HG03139 (cell line): ENCODE measurements around the gene CDADC1.
"Not testable (repeated sequence)": the region's sequence is repeated elsewhere in the genome, so short reads cannot be mapped to it uniquely, and the experiment has no call there.

ENCODE experiments used
- ATAC-seq: cut with Tn5 transposase; IDR thresholded peaks from one replicate; pipeline ENCODE4 v1.9.1; 2021; ENCODE audit not compliant: unreplicated experiment

The CDADC1 gene

DNA sequence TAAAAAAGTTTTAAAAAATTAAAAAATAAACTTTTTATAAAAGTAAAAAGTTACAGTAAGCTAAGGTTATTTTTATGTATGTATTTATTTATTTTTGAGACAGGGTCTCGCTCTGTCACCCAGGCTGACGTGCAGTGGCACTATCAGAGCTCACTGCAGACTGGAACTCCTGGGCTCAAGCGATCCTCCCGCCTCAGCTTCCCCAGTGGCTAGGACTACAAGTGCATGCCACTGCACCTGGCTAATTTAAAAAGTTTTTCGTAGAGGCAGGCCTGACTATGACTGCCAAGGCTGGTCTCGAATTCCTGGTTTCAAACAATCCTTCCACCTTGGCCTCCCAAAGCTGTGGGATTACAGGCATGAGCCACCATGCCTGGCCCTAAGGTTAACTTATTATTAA is 64.1 kb downstream of the CDADC1 start:
- no peak for ATAC-seq

DNA sequence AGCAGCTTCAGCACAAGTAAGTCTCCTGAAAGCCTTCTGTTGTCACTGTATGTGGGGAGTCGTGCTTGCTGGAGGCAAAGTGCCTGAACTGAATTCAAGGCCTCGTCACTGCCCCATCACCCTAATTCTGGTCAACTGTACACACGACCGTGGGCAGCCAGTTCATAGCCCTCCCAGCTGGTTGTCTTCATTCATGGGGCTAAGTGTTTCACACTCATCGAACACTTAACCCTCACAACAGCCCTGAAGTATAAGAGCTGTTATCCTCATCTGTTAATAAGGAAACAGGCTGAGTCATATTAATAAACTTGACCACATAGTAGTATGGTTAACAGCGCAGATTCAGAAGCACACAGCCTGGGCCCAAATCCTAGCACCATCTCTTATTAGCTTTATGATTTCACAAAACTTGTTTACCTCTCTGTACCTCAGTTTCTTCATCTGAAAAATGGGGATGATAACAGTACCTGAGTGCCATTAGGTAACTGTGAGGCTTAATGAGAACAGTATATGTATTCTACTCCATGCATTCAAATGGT is 66.7 kb downstream of the CDADC1 start:
- ATAC-seq: no peak

DNA sequence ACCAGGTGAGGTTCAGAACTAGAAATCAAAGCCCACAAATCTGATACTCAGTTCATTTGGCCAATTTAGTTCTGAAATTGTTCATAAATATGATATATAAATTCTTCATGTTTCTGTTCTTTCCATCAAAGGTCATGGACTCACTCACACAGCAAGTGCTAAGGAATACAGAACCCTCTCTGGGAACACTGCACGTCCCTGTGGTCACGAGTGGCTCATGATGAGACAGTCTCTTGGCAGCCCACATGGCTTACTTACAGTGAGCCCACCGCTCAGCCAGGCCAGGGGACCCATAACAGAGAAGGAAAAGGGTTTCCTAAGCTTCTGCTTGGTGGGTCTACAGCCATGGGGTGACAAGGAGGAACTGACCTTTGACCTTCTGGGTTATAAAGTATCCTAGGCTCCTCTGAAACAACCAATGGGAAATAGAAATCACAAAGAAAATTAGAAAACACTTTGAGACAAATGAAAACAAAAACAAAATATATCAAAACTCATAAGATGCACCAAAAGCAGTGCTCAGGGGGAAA is 67.4 kb downstream of the CDADC1 start:
- ATAC-seq: no peak

DNA sequence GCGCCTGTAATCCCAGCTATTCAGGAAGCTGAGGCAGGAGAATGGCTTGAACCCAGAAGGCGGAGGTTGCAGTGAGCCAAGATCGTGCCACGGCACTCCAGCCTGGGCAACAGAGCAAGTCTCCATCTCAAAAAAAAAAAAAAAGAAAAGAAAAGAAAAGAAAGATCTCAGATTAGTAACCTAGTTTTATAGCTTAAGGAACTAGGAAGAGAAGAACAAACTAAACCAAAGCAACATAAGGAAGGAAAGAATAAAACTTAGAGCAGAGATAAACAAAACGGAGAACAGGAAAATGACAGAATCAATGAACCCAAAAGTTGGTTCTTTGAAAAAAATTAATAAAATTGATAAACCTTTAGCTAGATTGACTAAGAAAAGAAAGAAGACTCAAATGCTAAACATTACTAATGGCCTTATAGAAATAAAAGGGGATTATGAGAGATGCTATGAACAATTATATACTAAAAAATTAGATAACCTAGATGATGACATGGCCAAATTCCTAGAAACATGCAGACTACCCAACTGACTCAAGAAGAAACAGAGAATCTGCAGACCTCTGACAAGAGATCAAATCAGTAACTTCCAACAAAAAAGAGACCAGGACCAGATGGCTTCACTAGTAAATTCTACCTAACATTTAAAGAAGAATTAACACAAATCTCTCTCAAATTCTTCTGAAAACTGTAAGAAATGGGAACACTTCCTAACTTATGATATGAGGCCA is 68.2 kb downstream of the CDADC1 start:
- no peak for ATAC-seq

DNA sequence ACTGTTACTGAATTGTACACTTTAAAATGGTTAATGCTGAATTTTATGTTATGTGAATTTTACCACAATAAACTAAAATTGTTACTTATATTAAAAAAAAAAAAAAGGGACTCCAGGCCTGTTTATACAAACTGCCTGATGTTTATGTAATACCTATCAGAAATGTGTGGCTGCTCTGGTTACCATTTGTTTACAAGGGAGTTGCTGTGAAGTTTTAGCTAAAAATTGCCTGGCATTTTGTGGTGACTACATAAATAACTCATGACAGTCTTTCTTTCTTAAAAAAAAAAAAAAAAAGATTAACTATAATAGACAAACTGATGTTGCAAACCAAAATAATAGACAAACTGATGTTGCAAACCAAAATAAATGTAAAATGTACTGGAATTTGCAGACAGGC is 71.8 kb downstream of the CDADC1 start:
- no peak for ATAC-seq

DNA sequence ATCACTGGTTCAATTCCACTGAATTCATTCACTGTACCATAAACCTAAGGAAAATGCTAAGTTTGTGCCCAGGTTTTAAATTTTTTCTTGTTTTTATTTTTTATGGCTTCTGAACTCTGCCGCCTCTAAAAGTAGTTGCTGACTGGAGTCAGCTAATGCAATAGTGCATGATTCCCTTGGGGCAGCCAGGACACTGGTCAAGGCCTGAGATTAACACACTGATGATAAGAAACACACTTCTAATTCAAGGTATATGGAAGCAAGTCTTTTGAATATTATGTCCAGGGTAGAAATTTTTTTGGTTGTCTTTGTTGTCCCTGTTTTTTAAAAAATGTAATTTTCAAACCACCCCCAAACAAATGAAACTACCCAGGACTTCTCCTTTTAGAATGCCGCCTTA is 72.2 kb downstream of the CDADC1 start:
- no peak for ATAC-seq

DNA sequence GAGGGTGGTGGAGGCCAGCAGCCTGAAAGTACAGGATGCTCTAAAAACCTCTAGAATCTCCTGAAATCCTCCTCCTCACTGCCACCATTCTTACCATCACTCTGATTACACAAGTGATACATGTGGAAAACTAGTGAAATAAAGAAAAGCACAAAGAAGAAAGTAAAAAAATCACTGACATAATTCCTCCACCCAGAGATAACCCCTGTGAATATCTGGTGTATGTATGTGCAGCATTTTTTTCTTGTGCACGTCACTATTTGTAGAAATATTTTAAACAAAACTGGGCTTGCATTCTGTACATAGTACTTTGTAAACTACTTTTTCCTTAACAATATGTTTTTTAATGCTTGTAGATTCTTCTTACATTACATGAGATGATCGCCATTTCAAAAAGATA is 73.2 kb downstream of the CDADC1 start:
- no peak for ATAC-seq

DNA sequence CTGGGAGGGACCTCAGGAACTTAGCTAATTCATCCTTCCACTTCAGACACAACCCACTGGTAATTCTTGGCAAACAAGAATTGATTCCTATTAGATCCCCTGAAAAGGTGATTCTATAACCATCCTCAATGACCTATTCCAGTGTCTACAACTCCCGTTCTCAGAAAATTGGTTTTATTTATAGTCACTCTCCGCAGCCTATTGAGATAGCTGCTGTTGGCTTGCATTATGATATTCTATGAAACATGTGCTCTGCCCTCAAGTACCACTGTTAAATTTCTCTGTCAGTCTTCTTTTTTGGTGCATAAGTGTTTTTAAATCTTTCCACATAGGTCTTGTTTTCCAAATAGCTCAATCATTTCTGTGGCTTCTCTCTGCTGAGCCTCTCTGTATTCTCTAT is 75.0 kb downstream of the CDADC1 start:
- no peak for ATAC-seq

DNA sequence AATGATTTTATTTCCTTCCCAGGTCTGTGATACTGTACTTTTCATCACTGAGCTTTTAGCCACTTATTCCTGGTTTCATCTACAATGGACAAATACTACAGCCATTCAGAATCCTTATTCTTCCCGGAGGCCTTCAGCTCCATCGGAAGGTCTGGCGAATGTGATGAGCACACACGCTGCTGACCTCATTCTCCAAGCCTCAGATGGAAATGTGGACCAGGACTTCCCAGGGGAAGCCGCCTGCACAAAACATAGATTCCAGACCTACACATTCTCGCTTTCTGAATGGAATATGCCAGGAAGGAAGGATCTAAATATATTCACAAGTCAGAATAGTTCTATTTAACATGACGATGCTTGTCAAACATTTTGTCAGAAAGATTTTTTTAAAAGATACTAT is 75.6 kb downstream of the CDADC1 start:
- no peak for ATAC-seq

DNA sequence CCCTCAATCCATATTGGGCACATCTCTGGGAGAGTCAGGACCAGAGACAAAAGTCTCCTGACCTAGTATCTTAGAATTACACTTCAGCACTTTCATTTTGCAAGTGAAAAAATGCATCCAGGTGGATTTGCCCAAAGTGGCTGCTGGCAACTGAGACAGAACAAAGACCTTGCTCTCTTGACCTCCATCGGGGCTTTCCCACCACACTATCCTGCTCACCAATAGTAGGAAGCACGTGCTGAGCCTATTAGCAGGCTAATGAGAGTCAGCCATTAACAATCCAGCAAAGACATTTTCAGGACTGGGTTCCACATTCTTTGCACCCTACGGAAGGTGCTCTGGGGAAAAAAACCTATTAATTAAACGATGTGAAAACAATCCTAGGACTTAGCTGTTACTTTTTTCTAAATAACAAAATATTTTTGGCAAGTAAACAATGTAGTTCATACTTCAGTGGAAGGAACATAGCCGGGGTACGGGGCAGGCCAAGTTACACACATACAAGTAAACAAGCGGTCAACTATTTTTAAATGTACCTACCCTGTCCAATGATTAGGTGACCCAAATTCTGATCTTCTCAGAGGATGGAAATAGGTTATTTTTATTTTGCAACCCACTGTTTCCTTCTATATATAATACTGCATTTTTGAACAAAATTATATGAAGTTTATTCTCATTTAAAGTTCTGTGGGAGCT is 78.6 kb downstream of the CDADC1 start:
- no peak for ATAC-seq

DNA sequence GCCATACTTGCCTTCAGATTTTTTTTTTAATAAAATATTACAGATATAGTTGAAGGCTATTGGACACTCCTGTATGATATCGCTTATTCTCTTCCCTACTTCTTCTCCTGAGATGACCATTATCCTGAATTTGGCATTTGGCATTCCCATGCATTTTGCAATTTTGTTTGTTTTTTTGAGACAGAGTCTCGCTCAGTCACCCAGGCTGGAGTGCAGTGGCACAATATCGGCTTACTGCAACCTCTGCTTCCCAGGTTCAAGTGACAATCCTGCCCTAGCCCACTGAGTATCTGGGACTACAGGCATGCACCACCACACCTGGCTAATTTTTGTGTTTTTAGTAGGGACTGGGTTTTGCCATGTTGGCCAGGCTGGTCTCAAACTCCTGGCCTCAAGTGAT is 79.4 kb downstream of the CDADC1 start:
- ATAC-seq: not testable (repeated sequence)

DNA sequence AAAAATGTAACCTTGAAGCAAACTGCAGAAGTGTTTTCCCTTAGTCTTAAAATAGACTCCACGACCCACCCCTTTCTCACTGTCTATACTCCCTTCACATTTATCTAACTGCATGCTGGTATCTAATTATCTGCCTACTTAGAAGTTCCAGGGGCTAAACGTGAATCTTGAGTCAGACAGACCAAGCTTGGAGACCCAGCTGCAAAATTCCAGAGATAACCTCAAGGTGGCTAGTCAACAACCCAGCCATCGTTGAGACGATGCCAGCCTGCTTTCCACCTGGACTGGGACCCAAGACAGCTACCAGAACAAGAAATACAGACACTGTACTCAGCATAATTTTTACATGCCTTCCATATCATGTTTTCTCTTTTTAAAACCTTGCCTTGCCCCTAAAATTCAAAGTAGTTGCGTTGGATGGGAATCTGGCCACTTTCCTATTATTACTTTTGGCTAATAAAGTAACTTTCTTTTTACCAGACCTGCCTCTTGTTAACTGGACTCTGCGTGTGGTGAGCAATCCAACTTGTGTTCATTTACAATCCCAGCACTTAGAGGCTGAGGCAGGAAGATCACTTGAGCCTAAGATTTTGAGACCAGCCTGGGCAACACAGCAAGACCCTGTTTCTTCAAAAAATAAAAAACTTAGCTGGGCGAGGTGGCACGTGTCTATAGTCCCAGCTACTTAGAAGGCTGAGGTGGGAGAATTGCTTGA is 82.3 kb downstream of the CDADC1 start:
- no peak for ATAC-seq

DNA sequence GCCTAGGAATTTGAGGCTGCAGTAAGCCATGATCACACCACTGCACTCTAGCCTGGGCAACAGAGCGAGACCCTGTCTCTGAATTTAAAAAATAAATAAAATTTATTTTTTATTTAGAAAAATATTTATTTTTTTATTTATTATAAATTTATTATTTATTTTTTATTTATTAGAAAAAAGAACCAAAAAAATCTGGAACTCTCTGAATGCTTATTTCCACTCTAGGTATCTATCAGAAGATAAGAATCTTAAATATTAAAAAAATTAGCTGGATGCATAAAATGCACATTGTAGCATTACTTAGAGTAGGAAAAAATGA is 82.8 kb downstream of the CDADC1 start:
- ATAC-seq: no peak

DNA sequence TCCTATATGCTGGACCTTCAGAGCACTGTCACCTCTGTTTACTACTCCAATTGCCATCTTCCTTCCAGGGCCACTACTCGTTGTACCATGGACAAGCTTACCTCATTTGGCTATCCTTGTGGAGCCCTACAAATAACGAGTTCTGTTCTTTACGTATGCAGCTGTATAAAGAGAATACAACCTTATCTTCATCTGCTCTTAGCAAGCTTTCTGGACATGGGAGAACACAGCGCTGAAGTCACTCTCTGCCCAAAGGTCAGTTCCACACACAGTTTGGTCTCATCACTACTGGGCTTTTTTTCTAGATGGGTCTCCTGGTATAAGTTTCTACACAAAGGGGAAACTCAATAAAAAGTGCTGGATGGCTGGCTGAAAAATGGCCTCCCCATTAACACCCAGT is 88.9 kb downstream of the CDADC1 start:
- ATAC-seq: no peak

DNA sequence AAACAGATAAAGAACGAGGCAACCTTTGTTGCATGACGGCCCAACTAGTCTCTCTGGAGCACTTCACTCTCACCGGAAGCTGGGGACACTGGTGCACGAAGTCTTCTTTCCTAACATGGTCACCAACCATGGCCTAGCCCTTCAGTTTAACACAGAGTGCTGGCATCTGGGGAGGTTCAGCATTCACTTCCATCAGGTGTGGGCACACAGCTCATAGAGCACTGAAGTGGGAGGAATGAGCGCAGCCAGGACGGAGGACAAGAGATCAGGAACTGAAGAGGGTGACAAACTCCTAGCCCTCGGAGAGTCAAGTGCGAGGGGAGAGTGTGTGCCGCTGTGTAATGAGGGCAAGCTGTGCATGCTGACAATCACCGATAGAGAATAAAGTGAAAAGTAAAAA is 92.4 kb downstream of the CDADC1 start:
- no peak for ATAC-seq

DNA sequence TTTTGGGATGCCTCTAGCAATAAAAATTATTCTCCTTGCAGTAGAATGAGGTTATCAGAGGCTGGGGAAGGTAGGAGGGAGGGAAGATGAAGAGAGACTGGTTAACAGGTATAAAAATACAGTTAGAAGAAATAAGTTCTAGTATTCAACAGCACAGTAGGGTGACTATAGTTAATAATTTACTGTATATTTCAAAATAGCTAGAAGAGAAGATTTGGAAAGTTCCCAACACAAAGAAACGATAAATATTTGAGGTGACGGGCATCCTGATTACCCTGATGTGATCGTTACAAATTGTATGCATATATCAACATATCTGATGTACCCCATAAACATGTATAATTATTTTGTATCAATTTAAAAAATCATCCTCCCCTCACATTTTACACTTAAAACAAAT is 93.8 kb downstream of the CDADC1 start:
- ATAC-seq: no peak

DNA sequence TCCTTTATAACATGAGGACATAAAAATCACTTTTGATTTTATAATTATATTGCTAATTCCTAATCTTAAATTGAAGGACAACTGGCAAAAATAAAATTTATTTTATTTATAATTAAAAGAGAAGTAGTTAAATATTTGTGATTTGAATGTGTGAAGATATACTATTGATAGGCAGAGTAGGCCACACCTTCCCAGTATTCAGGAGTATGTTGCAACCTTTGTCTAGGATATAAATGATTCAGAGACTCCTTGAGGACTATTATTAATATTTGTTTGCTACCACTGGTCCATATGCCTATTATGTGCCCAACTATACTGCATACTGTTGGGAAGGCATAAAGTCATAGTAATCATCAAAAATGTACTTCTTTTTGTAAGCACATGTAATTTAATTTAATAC is 94.2 kb downstream of the CDADC1 start:
- ATAC-seq: no peak

DNA sequence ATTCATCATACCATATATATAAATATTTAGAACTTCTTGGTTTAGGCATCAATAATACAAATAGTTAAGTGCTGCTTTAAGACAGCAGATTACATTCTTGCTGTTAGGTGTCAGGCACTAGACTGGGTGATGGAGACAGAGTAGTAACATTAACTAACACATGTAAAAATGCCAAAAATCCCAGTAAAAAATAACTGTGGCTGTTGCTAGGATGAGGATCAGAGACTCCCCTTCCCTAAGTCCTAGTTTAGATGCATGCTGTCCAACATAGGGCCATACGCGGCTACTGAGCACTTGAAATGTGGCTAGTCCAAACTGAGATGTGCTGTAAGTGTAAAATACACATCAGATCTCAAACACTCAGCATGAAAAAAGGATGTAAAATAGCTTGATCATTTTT is 94.7 kb downstream of the CDADC1 start:
- no peak for ATAC-seq
